ENCODE measurements around the gene OR5AK2. TPM values are rescaled to one million over a fixed set of nuclear protein-coding genes. Genes with fewer than 3 reads are reported as not detected.
"Not testable (repeated sequence)": the region's sequence is repeated elsewhere in the genome, so short reads cannot be mapped to it uniquely, and the experiment has no call there.

The OR5AK2 gene, protein sequence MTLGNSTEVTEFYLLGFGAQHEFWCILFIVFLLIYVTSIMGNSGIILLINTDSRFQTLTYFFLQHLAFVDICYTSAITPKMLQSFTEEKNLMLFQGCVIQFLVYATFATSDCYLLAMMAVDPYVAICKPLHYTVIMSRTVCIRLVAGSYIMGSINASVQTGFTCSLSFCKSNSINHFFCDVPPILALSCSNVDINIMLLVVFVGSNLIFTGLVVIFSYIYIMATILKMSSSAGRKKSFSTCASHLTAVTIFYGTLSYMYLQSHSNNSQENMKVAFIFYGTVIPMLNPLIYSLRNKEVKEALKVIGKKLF
- total RNA-seq: not detected
- long read RNA-seq: 0 reads

- no peak for DNase-seq (ENCODE audit: low spot score)
These were observed at the start of gene OR5AK2 for GRCh38 chr11:56988614-56989013. Gene OR5AK2 (plus strand): TSS chr11:56988914. CDS start chr11:56988914, 0 bp downstream.

DNA sequence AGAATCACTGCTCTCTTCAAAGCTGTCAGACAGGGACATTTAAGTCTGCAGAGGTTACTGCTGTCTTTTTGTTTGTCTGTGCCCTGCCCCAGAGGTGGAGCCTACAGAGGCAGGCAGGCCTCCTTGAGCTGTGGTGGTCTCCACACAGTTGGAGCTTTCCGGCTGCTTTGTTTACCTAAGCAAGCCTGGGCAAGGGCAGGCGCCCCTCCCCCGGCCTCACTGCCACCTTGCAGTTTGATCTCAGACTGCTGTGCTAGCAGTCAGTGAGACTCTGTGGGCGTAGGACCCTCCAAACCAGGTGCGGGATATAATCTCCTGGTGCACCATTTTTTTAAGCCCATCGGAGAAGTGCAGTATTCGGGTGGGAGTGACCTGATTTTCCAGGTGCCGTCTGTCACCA, 43.2 kb upstream of the OR5AK2 start:
- not testable (repeated sequence) for DNase-seq (ENCODE audit: low spot score)

GRCh38 chr11:56948991-56949515, 39.7 kb upstream of the OR5AK2 start:
- DNase-seq (ENCODE audit: low spot score): no peak

DNA sequence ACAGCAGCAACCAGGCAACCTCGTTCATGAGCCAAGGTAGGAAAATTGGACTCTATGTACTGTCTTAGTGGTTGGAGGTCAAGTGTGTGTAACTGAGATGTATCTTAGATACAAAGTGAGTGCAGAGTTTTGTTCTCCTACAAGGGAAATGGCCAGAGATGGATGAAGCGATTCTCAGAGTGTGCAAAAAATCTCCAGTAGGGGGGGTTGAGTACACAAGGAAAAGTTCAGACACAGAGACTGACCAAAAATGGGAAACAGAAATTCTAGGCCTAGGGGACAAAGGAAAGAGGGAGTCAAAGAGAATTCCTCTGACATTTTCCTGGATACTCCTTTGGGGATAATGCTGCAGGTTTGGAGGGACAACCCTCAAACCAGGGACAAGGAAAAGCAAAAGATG, 38.2 kb upstream of the OR5AK2 start:
- DNase-seq (ENCODE audit: low spot score): no peak

GRCh38 chr11:56953907-56954306, 34.8 kb upstream of the OR5AK2 start:
- not testable (repeated sequence) for DNase-seq (ENCODE audit: low spot score)

GRCh38 chr11:56961609-56962008, 27.1 kb upstream of the OR5AK2 start:
- DNase-seq (ENCODE audit: low spot score): no peak

DNA sequence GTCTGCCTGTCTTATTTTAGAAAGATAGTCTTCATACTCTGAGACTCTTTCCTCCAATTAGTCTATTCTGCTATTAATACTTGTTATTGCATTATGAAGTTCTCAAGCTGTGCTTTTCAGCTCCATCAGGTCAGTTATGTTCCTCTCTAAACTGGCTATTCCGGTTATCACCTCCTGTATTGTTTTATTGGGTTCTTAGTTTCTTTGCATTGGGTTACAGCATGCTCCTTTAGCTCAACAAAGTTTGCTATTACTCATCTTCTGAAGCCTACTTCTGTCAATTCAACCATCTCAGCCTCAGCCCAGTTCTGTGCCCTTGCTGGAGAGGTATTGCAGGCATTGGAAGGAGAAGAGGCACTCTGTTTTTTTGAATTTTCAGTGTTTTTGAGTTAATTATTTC, 21.0 kb upstream of the OR5AK2 start:
- DNase-seq (ENCODE audit: low spot score): no peak

GRCh38 chr11:56968524-56968923, 20.2 kb upstream of the OR5AK2 start:
- no peak for DNase-seq (ENCODE audit: low spot score)

- no peak for DNase-seq (ENCODE audit: low spot score)
These were observed 11.4 kb upstream of the OR5AK2 start for GRCh38 chr11:56977314-56977713.

DNA sequence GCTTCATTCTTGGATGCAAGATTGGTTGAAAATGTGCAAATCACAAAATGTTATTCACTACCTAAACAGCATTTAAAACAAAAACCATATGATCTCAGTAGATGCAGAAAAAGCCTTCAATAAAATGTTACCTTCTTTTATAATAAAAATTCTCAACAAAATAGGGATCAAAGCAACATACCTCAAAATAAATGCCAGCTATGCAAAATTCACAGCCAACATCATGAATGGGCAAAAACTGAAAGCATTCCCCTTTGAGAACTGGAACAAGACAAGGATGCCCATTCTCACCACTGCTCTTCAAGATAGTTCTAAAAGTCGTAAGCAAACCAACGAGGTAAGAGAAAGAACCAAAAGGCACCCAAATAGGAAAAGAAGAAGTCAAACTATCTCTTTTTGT, 2.0 kb downstream of the OR5AK2 start:
- DNase-seq (ENCODE audit: low spot score): no peak

GRCh38 chr11:56994532-56994931, 5.8 kb downstream of the OR5AK2 start:
- DNase-seq (ENCODE audit: low spot score): no peak

DNA sequence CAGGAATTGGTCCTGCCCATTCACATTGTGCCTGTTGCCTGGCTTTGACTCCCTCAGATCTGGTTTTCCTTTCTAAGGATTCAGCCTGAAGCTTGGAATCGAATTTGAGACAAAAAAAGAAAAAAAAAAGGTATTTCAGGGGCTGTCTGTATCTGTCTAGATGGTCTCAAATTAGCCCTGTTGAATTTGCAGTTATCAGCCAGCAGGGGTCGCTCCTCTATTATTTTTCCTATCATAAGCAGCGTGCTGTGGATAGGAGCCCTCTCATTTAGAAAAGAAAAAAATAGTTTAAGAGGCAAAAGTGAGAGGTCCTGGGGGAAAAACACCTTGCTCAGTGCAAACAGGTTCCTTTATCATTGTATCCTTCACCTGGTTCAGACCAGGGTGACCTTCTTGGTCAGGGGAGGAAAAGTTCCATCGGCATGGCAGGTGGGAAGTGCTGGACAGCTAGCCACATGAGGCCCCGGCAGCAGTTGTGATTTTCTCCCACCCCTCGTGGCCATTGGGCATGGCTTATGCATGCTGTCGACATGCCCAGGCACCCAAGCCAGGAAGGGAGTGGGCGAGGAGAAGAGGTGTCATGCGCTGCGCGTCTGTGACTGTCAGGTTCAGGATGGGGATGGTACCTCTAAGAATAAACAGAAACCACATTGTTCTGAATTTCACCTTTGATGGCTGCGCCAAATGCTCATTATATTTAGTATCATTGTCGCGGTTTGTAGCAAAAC, 13.1 kb downstream of the OR5AK2 start:
- DNase-seq (ENCODE audit: low spot score): no peak

GRCh38 chr11:57008373-57008772, 19.7 kb downstream of the OR5AK2 start:
- DNase-seq (ENCODE audit: low spot score): no peak

- no peak for DNase-seq (ENCODE audit: low spot score)
These were observed 27.0 kb downstream of the OR5AK2 start for GRCh38 chr11:57015679-57016078.

DNA sequence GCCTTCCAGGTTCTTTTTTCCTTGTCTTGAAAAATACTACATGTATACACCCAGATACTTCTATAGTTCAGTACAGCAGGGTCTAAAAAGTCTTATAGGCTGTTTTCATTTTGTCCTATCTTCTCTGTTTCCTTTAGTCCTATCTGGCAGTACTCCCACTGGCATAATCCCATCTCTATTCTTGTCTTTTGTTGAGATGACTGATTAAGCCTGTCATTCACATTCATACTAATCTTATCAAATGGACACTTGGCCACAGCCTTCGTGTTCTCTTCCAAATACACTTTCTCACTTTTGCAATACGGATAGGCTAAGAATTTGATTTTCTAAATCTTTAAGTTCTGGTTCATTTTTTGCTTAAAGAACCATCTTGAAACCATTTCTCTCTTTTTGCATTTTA, 42.8 kb downstream of the OR5AK2 start:
- no peak for DNase-seq (ENCODE audit: low spot score)

Other genes starting within 250 kb of the OR5AK2 start
- not detected for gene OR9G4, start 240.2 kb upstream of the OR5AK2 start, total RNA-seq
- gene LRRC55, start 193.0 kb downstream of the OR5AK2 start, total RNA-seq: not detected
- gene APLNR, start 248.3 kb downstream of the OR5AK2 start, total RNA-seq: 13.7 TPM